Measurements from ENCODE around the gene RPL23.

DNA sequence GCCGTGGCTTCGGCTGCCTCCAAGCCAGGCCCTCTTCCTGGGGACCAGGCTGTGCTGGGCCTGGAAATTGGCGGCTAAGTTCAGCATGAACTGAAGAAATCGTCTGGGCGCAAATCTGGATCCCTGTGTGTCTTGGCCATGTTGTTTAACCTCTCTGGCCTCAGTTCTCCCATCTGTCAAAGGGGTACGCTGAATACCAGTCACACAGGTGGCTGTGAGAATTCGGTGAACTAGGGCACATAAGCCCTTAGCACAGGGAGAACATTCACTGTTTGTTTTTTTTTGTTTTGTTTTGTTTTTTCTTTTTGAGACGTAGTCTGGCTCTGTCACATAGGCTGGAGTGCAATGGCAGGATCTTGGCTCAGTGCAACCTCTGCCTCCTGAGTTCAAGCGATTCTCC lies 35.3 kb upstream of the RPL23 start:
- no peak for TF ChIP-seq EZH2 (IDR thresholded peaks at IDR 0.05; ENCODE audit: insufficient read depth, poor library complexity, severe bottlenecking)
- no peak for TF ChIP-seq EZH2phosphoT487 (IDR thresholded peaks at IDR 0.05; ENCODE audit: insufficient read depth, low read depth)

All from GM23248 (cell line).